Prostate gland (tissue), 2 donors: ENCODE data around the gene ITGA8. TPM values are rescaled to one million over a fixed set of nuclear protein-coding genes. Genes with fewer than 3 reads are reported as not detected.

Source experiments
- DNase-seq: peaks from one replicate; pipeline ENCODE4 v3.0.0-alpha.2; 2019; ENCODE audit warnings: low spot score
- H3K27ac ChIP-seq, 2 donors: fragments of 200-600 bp; sonication (generic); 2 replicates each; pipeline ENCODE4 v1.5.1; 2017 to 2019
- H3K27me3 ChIP-seq: fragments of 200-600 bp; sonication (generic); replicated peaks from 2 replicates; pipeline ENCODE4 v1.5.1; 2019; ENCODE audit not compliant: insufficient read depth
- H3K36me3 ChIP-seq, 2 donors: fragments of 200-600 bp; sonication (generic); 1 replicate in 1 of 2; 2 replicates in 1 of 2; pipeline versions ENCODE4 v1.5.1 to v1.8.1; 2017 to 2019
- H3K4me1 ChIP-seq: fragments of 200-600 bp; sonication (generic); replicated peaks from 2 replicates; pipeline ENCODE4 v1.5.1; 2019
- H3K4me3 ChIP-seq, 2 donors: fragments of 200-600 bp; sonication (generic); 2 replicates each; pipeline ENCODE4 v1.5.1; 2017 to 2019
- H3K9me3 ChIP-seq: fragments of 200-600 bp; sonication (generic); 2 replicates; pipeline ENCODE4 v1.5.1; 2017
- CTCF ChIP-seq, 4 experiments: fragments of 200-600 bp in 2 of 4; fragments of 450-650 bp in 2 of 4; sonication (generic) in 2 of 4; IDR thresholded peaks; 1 replicate in 3 of 4; 2 replicates in 1 of 4; pipeline ENCODE4 v1.5.1; 2016 to 2019; ENCODE audit warnings: antibody characterized with exemption in 4 of 4, mild to moderate bottlenecking in 2 of 4, moderate library complexity in 2 of 4
- POLR2A ChIP-seq: fragments of 450-650 bp; IDR thresholded peaks from one replicate; pipeline ENCODE4 v1.6.1; 2016; ENCODE audit warnings: antibody characterized with exemption, mild to moderate bottlenecking
- POLR2AphosphoS5 ChIP-seq: sonication (generic); formaldehyde crosslinking; IDR thresholded peaks from one replicate; pipeline ENCODE4 v1.6.1; 2017; ENCODE audit warnings: antibody characterized with exemption
- WGBS: methylation state at CpG from one replicate; pipeline ENCODE4 v1.1.5; 2018; 5-methylcytosine and 5-hydroxymethylcytosine counted together
- intact Hi-C: fragments of 100-400 bp; cut with DNase I; formaldehyde crosslinking; loops from one replicate; pipeline ENCODE4 v1.14.2; 2022
- total RNA-seq, 2 donors: library from RNA; depleted of rRNA; stranded (reverse); fragments of >200 nt; gene quantifications; one replicate each; pipeline ENCODE4 v1.1.0, GENCODE V29; 2016

Gene ITGA8
- total RNA-seq, 2 donors from 2014 or later, result 10.3 to 11.2 TPM

- Histone ChIP-seq H3K4me1 (no peaks in the 10 kb centered on the region), H3K27ac (no peak overlapping the region), H3K27me3 (no peaks in the 10 kb centered on the region), H3K9me3 (no peaks in the 10 kb centered on the region), H3K4me3 (no peak overlapping the region), H3K36me3 (no peaks in the 10 kb centered on the region)
- intact Hi-C loops, result loop anchor here (5.0 kb wide), 1 partner anchor 41 kb away; no protein-coding TSS in a partner anchor
- TF ChIP-seq POLR2A (no peak), POLR2AphosphoS5 (no peak), CTCF (IDR thresholded peaks at IDR 0.05) (no peak)
- WGBS, result 32% methylated on average over 4 of the region's 4 CpGs
- DNase-seq, result no peak
These were observed 233.3 kb downstream of the ITGA8 start for GRCh38 chr10:15486404-15486803.

- H3K4me3 ChIP-seq, result no peak overlapping the region
- WGBS, result 61% methylated on average over 5 of the region's 5 CpGs
- intact Hi-C loops, result loop anchor here (5.0 kb wide), 1 partner anchor 42 kb away; no protein-coding TSS in a partner anchor
- no peaks in the 10 kb centered on the region for H3K27me3 ChIP-seq
- H3K27ac ChIP-seq, result no peak overlapping the region
- H3K9me3 ChIP-seq, result no peaks in the 10 kb centered on the region
- H3K4me1 ChIP-seq, result no peaks in the 10 kb centered on the region
- no peak for TF ChIP-seq CTCF (IDR thresholded peaks at IDR 0.05)
- TF ChIP-seq POLR2AphosphoS5, result no peak
- no peak for TF ChIP-seq POLR2A
- H3K36me3 ChIP-seq, result no peaks in the 10 kb centered on the region
- no peak for DNase-seq
These were observed 233.9 kb downstream of the ITGA8 start for GRCh38 chr10:15485684-15486316.

GRCh38 chr10:15485027-15485426 is 234.7 kb downstream of the ITGA8 start:
- TF ChIP-seq POLR2A, result no peak
- no peak for TF ChIP-seq CTCF (IDR thresholded peaks at IDR 0.05)
- TF ChIP-seq POLR2AphosphoS5, result no peak
- intact Hi-C loops, result loop anchor here (5.0 kb wide), 1 partner anchor 42 kb away; no protein-coding TSS in a partner anchor
- Histone ChIP-seq H3K4me3 (no peak overlapping the region), H3K4me1 (no peaks in the 10 kb centered on the region), H3K9me3 (no peaks in the 10 kb centered on the region), H3K27me3 (no peaks in the 10 kb centered on the region), H3K36me3 (no peaks in the 10 kb centered on the region), H3K27ac (no peak overlapping the region)
- DNase-seq, result no peak
- 27% methylated on average over 3 of the region's 3 CpGs for WGBS

- Histone ChIP-seq H3K4me3 (no peak overlapping the region), H3K9me3 (no peaks in the 10 kb centered on the region), H3K27ac (no peak overlapping the region), H3K36me3 (no peaks in the 10 kb centered on the region), H3K27me3 (no peaks in the 10 kb centered on the region), H3K4me1 (no peaks in the 10 kb centered on the region)
- TF ChIP-seq POLR2A (no peak), POLR2AphosphoS5 (no peak), CTCF (IDR thresholded peaks at IDR 0.05) (no peak)
- intact Hi-C loops, result no loop called here
- WGBS, result 64% methylated on average over 3 of the region's 3 CpGs
- no peak for DNase-seq
These were observed 235.6 kb downstream of the ITGA8 start for GRCh38 chr10:15484128-15484527.
